Hepatocyte (in vitro differentiated cells): Measurements from ENCODE around the gene WNT6.

Source experiments
- CTCF ChIP-seq: fragments of 200-600 bp; sonication (generic); IDR thresholded peaks from 2 replicates; pipeline ENCODE4 v1.5.1; 2016; ENCODE audit warnings: antibody characterized with exemption, mild to moderate bottlenecking; ENCODE audit not compliant: poor library complexity
- EZH2 ChIP-seq: fragments of 200-600 bp; sonication (generic); IDR thresholded peaks from 2 replicates; pipeline ENCODE4 v1.6.1; 2016; ENCODE audit warnings: antibody characterized with exemption, mild to moderate bottlenecking, borderline replicate concordance
- EZH2phosphoT487 ChIP-seq: fragments of 200-600 bp; sonication (generic); IDR thresholded peaks from one replicate; pipeline ENCODE4 v1.6.1; 2018; ENCODE audit warnings: antibody characterized with exemption, mild to moderate bottlenecking, low read depth, moderate library complexity; ENCODE audit not compliant: unreplicated experiment, severe bottlenecking

- no peak for TF ChIP-seq EZH2phosphoT487
- TF ChIP-seq EZH2 = no peak
- no peak for TF ChIP-seq CTCF
These were observed 22.1 kb upstream of the WNT6 start for GRCh38 chr2:218837495-218837894.
